ENCODE results near the gene BRCC3. TPM values are rescaled to one million over a fixed set of nuclear protein-coding genes. Genes with fewer than 3 reads are reported as not detected.

BRCC3 gene
- total and polyA plus RNA-seq, 4 donors = 7.8 to 12.2 (median 10.1) TPM

DNA sequence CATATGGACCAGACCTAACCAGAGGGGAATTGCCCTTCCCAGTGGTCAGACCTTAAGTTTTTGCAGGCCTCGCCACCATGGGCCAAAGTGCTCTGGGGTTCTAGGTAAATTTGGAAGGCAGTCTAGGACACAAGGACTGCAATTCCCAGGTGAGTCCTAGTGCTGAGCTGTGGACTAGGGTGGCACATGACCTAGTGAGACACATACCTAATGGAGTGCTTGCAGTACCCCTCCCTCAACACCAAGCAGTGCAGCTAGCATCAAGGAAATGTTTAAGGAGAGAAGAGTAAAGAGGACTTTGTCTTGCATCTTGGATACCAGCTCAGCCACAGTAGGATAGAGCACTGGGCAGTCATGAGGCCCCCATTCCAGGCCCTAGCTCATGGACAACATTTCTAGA is 60.8 kb downstream of the BRCC3 start:
- TF ChIP-seq FOXA1 (IDR thresholded peaks at IDR 0.05) (no peak), SP1 (IDR thresholded peaks at IDR 0.05) (no peak), REST (IDR thresholded peaks at IDR 0.05) (no peak), MAX (IDR thresholded peaks at IDR 0.05) (no peak), RAD21 (IDR thresholded peaks at IDR 0.05) (no peak), HNF4A (conservative IDR thresholded peaks at IDR 0.05) (no peak), ATF3 (IDR thresholded peaks at IDR 0.05) (no peak), NR2F2 (IDR thresholded peaks at IDR 0.05) (no peak), FOXA2 (IDR thresholded peaks at IDR 0.05) (no peak), CTCF (IDR thresholded peaks at IDR 0.05; ENCODE audit: low read depth, low read length, missing input control) (no peak), TAF1 (conservative IDR thresholded peaks at IDR 0.05) (no peak), RXRA (IDR thresholded peaks at IDR 0.05) (no peak), YY1 (IDR thresholded peaks at IDR 0.05) (no peak), EGR1 (IDR thresholded peaks at IDR 0.05; ENCODE audit: low read depth in 2 of 2) (no peak), GABPA (IDR thresholded peaks at IDR 0.05 in 1 of 2, conservative IDR thresholded peaks at IDR 0.05 in 1 of 2) (no peak), HNF4G (IDR thresholded peaks at IDR 0.05) (no peak)
- TF ChIP-seq, protein P1, sequence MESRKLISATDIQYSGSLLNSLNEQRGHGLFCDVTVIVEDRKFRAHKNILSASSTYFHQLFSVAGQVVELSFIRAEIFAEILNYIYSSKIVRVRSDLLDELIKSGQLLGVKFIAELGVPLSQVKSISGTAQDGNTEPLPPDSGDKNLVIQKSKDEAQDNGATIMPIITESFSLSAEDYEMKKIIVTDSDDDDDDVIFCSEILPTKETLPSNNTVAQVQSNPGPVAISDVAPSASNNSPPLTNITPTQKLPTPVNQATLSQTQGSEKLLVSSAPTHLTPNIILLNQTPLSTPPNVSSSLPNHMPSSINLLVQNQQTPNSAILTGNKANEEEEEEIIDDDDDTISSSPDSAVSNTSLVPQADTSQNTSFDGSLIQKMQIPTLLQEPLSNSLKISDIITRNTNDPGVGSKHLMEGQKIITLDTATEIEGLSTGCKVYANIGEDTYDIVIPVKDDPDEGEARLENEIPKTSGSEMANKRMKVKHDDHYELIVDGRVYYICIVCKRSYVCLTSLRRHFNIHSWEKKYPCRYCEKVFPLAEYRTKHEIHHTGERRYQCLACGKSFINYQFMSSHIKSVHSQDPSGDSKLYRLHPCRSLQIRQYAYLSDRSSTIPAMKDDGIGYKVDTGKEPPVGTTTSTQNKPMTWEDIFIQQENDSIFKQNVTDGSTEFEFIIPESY (IDR thresholded peaks at IDR 0.05) = no peak
- 100% methylated on average over 1 of the region's 1 CpG for WGBS

GRCh38 chrX:155134255-155134654 is 62.9 kb downstream of the BRCC3 start:
- H3K27ac ChIP-seq (ENCODE audit: low read depth in 1 of 2, low read length in 2 of 2) = no peak overlapping the region
- no peaks in the 10 kb centered on the region for H3K4me1 ChIP-seq (ENCODE audit: control insufficient read depth in 4 of 4, insufficient read depth in 4 of 4, low read length in 3 of 4)

More for the DNA sequence above, 60.8 kb downstream of the BRCC3 start:
- no peak for DNase-seq (ENCODE audit: low spot score)
- Histone ChIP-seq H3K9me3 (ENCODE audit: control insufficient read depth in 4 of 4, low read length in 3 of 4) (no peaks in the 10 kb centered on the region), H3K9ac (ENCODE audit: low read depth in 1 of 2, low read length in 2 of 2) (no peak overlapping the region), H3K27ac (ENCODE audit: low read depth in 1 of 2, low read length in 2 of 2) (no peak overlapping the region), H3K4me1 (ENCODE audit: control insufficient read depth in 4 of 4, insufficient read depth in 4 of 4, low read length in 3 of 4) (no peaks in the 10 kb centered on the region), H3K36me3 (ENCODE audit: control insufficient read depth in 4 of 4, insufficient read depth in 3 of 4, low read depth in 1 of 4, low read length in 3 of 4) (no peaks in the 10 kb centered on the region), H3K4me3 (ENCODE audit: low read depth in 1 of 3, low read length in 3 of 3) (no peak overlapping the region), H3K27me3 (ENCODE audit: control insufficient read depth in 4 of 4, insufficient read depth in 4 of 4, low read length in 3 of 4) (no peaks in the 10 kb centered on the region)

More at GRCh38 chrX:155134255-155134654, 62.9 kb downstream of the BRCC3 start:
- Histone ChIP-seq H3K9me3 (ENCODE audit: control insufficient read depth in 4 of 4, low read length in 3 of 4) (no peaks in the 10 kb centered on the region), H3K4me3 (ENCODE audit: low read depth in 1 of 3, low read length in 3 of 3) (no peak overlapping the region), H3K9ac (ENCODE audit: low read depth in 1 of 2, low read length in 2 of 2) (no peak overlapping the region), H3K27me3 (ENCODE audit: control insufficient read depth in 4 of 4, insufficient read depth in 4 of 4, low read length in 3 of 4) (no peaks in the 10 kb centered on the region), H3K36me3 (ENCODE audit: control insufficient read depth in 4 of 4, insufficient read depth in 3 of 4, low read depth in 1 of 4, low read length in 3 of 4) (no peaks in the 10 kb centered on the region)
- no peak for DNase-seq (ENCODE audit: low spot score)
- 75% methylated on average over 4 of the region's 4 CpGs for WGBS
- TF ChIP-seq, protein P1 (IDR thresholded peaks at IDR 0.05) = no peak
- TF ChIP-seq FOXA2 (IDR thresholded peaks at IDR 0.05) (no peak), MAX (IDR thresholded peaks at IDR 0.05) (no peak)

All from liver (tissue), 9 donors.